Testis (tissue), 2 donors: ENCODE data around the gene DIP2B.

ENCODE experiments used
- CTCF ChIP-seq, 3 experiments: fragments of 450-650 bp in 2 of 3; fragments of 200-600 bp in 1 of 3; sonication (generic) in 1 of 3; IDR thresholded peaks; one replicate each; pipeline ENCODE4 v1.5.1; 2016 to 2019; ENCODE audit warnings: antibody characterized with exemption in 3 of 3, mild to moderate bottlenecking in 2 of 3, moderate library complexity in 1 of 3
- POLR2A ChIP-seq: fragments of 450-650 bp; IDR thresholded peaks from one replicate; pipeline ENCODE4 v1.6.1; 2017; ENCODE audit warnings: antibody characterized with exemption, mild to moderate bottlenecking, moderate library complexity

- TF ChIP-seq CTCF (IDR thresholded peaks at IDR 0.05), result no peak
- TF ChIP-seq POLR2A, result no peak
Measured at GRCh38 chr12:50571786-50572185, 67.0 kb downstream of the DIP2B start.
